Skeletal muscle satellite cell (primary cell): ENCODE results near the gene SCARF2.
"Not testable (repeated sequence)": the region's sequence is repeated elsewhere in the genome, so short reads cannot be mapped to it uniquely, and the experiment has no call there.

ENCODE experiments used
- H3K27me3 ChIP-seq: 2 replicates; pipeline ENCODE4 v1.7.0; 2013; ENCODE audit warnings: low read length; ENCODE audit not compliant: control insufficient read depth, insufficient read depth
- H3K36me3 ChIP-seq: 2 replicates; pipeline ENCODE4 v1.7.0; 2013; ENCODE audit warnings: mild to moderate bottlenecking, control low read depth, low read length; ENCODE audit not compliant: insufficient read depth
- H3K4me1 ChIP-seq: 2 replicates; pipeline ENCODE4 v1.7.0; 2013; ENCODE audit warnings: low read length; ENCODE audit not compliant: control insufficient read depth, insufficient read depth
- H3K4me2 ChIP-seq: 2 replicates; pipeline ENCODE4 v1.7.0; 2013; ENCODE audit warnings: mild to moderate bottlenecking, low read length
- H3K4me3 ChIP-seq: 2 replicates; pipeline ENCODE4 v1.7.0; 2013; ENCODE audit warnings: low read length
- H3K9ac ChIP-seq: 2 replicates; pipeline ENCODE4 v1.7.0; 2013; ENCODE audit warnings: mild to moderate bottlenecking, low read depth, low read length, moderate library complexity
- H3K9me3 ChIP-seq: replicated peaks from 2 replicates; pipeline ENCODE4 v1.7.0; 2013; ENCODE audit warnings: mild to moderate bottlenecking, control low read depth, low read length

SCARF2 gene

GRCh38 chr22:20470525-20470924 lies 32.9 kb upstream of the SCARF2 start:
- not testable (repeated sequence) for H3K4me1 ChIP-seq, H3K9ac ChIP-seq, H3K27me3 ChIP-seq, H3K9me3 ChIP-seq, H3K4me2 ChIP-seq, H3K4me3 ChIP-seq
- H3K36me3 ChIP-seq = peaks cover 15% of the 10 kb centered on the region

DNA sequence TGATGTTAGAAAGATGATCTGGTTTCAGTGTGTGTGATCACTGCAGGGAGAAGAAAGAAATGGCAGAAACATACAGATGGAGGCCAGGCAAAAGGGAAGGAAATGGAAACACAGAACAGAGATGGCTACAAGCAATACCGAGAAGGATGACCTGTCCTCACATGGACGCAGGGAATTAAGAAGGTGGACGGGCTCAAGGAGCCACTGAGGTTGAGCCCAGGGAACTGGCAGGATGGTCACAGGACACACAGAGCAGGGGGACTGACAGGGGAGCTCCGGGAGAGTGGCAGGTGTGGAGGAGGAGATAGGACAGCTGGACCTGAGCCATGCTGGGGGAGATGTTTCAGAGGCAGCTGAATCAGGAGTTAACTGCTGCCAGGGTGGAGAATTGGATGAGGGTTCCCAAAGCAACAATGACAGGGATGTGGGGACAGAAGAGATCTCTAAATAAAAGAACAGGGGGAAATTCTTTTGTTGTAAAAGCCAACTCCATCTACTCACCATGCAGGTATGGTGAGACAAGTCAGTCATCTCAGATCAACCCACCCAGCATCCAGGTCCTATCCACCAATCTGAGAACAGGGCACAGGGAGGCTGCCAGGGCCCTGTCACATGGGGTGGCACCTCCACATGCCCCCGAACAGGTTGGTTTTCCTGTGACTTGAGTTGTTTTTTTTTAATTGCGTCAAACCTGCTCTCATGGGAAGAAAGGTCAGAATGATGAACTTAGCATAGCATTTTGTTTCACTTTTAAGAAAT lies 31.7 kb upstream of the SCARF2 start:
- Histone ChIP-seq H3K9me3 (no peaks in the 10 kb centered on the region), H3K9ac (no peak overlapping the region), H3K27me3 (no peaks in the 10 kb centered on the region), H3K4me3 (no peak overlapping the region), H3K4me1 (no peaks in the 10 kb centered on the region), H3K36me3 (peaks cover 18% of the 10 kb centered on the region), H3K4me2 (no peak overlapping the region)

- no peak overlapping the region for H3K4me2 ChIP-seq
- H3K27me3 ChIP-seq = no peaks in the 10 kb centered on the region
- no peak overlapping the region for H3K4me3 ChIP-seq
- no peak overlapping the region for H3K9ac ChIP-seq
- H3K36me3 ChIP-seq = peaks cover 22% of the 10 kb centered on the region
- H3K4me1 ChIP-seq = no peaks in the 10 kb centered on the region
- no peaks in the 10 kb centered on the region for H3K9me3 ChIP-seq
Observed at GRCh38 chr22:20466659-20467379, 29.2 kb upstream of the SCARF2 start.

DNA sequence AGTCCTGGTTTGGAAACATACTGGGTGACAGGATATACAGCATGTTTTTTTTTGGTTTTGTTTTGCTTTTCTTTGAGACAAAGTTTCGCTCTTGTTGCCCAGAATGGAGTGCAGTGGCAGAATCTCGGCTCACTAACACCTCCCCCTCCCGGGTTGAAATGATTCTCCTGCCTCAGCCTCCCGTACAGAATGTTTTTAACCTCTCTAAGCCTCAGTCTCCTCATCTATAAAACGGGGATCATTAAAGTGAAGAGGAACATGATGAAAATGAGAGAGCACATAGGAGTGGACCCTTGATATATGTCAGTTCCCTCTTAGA lies 28.1 kb upstream of the SCARF2 start:
- no peaks in the 10 kb centered on the region for H3K4me1 ChIP-seq
- H3K9ac ChIP-seq = no peak overlapping the region
- H3K4me3 ChIP-seq = no peak overlapping the region
- H3K36me3 ChIP-seq = peaks cover 16% of the 10 kb centered on the region
- no peak overlapping the region for H3K4me2 ChIP-seq
- no peaks in the 10 kb centered on the region for H3K27me3 ChIP-seq
- H3K9me3 ChIP-seq = no peaks in the 10 kb centered on the region

- H3K4me3 ChIP-seq = no peak overlapping the region
- no peak overlapping the region for H3K9ac ChIP-seq
- no peaks in the 10 kb centered on the region for H3K4me1 ChIP-seq
- H3K36me3 ChIP-seq = peaks cover 15% of the 10 kb centered on the region
- no peaks in the 10 kb centered on the region for H3K27me3 ChIP-seq
- H3K4me2 ChIP-seq = no peak overlapping the region
- H3K9me3 ChIP-seq = no peaks in the 10 kb centered on the region
Observed at GRCh38 chr22:20464912-20465758, 27.5 kb upstream of the SCARF2 start.

DNA sequence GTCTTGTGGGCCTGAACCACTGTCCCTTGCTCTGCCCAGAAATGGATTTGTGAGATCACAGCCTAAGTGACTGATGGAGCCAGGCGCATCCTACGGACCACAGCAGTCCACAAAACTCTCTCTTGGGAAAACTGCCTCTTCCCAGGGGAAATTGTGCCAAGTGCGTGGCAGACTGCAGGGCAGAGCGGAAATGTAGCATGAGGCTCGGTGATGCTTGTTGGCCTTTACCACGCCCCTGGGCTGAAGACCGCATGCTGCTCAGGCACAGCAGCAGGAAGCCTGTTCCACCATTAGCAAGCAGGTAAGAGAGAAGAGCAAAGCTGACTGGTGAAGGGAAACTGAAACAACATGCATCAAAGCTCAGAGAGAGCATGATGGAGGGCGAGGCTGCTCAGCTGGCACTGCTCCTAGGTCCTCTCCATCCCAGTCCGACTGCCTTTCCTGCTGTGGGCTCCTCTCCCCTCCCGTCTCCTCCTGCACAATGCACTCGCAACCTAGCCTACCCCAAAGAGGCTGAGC lies 26.5 kb upstream of the SCARF2 start:
- peaks cover 15% of the 10 kb centered on the region for H3K36me3 ChIP-seq
- no peaks in the 10 kb centered on the region for H3K27me3 ChIP-seq
- no peak overlapping the region for H3K9ac ChIP-seq
- no peak overlapping the region for H3K4me2 ChIP-seq
- H3K4me1 ChIP-seq = no peaks in the 10 kb centered on the region
- no peaks in the 10 kb centered on the region for H3K9me3 ChIP-seq
- H3K4me3 ChIP-seq = no peak overlapping the region

DNA sequence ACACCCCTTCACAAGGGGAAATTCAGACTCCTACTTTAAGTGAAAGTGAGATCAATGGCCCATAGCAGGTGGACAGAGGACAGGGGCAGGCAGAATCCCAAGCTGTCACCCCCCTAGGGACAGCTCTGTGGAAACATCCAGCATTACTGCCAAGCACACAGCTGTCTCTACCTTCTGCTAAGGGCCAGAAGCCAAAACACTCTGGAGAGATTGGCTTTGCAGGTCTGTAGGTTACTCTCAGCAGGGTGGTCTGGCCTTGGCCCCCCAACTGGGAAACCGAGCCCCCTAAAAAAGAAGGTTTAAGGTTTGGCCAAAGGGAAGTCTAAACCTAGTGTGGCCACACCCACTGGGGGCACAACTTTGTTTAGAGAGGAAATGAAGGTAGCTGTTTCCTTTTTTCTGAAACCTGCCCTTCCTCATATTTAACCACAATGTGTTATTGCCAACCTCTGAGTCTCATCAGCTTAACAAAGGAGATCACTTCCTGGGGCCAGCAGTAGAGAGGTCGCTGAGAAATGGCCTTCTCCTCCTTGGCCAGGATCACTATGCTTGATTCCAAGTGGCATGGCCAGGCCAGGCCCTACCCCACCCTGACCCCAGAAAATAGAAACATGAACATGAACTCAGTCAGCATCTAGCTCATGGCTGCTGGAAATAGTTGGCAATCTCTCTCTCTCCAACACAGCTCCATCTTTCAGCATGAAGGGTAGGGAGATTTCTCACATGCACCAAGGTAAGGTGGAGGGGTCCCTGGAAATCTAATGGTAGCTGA lies 25.9 kb upstream of the SCARF2 start:
- no peaks in the 10 kb centered on the region for H3K27me3 ChIP-seq
- no peaks in the 10 kb centered on the region for H3K9me3 ChIP-seq
- H3K4me1 ChIP-seq = no peaks in the 10 kb centered on the region
- H3K36me3 ChIP-seq = peaks cover 20% of the 10 kb centered on the region
- H3K4me2 ChIP-seq = no peak overlapping the region
- no peak overlapping the region for H3K9ac ChIP-seq
- no peak overlapping the region for H3K4me3 ChIP-seq

DNA sequence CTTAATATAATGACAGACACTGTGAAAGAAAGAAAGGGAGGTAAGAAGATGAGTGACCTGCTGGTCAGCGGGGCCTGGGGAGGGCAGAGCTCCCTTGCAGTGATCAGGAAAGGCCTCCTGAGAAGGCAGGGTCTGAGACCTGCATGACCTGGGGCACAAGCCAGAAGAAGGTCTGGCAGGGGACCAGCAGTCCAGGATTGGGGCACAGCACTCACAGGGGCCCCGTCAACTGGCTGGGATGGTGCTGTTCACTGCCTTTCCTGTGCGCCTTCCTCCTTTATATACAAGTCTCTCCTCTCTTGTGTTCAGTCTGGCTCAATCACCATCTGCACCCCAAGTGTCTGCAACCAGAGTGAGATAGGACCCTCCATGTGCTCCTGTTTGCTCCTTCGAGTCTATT lies 22.2 kb upstream of the SCARF2 start:
- H3K9ac ChIP-seq = no peak overlapping the region
- H3K27me3 ChIP-seq = no peaks in the 10 kb centered on the region
- H3K9me3 ChIP-seq = no peaks in the 10 kb centered on the region
- H3K4me3 ChIP-seq = no peak overlapping the region
- H3K4me2 ChIP-seq = no peak overlapping the region
- no peaks in the 10 kb centered on the region for H3K4me1 ChIP-seq
- peaks cover 21% of the 10 kb centered on the region for H3K36me3 ChIP-seq

DNA sequence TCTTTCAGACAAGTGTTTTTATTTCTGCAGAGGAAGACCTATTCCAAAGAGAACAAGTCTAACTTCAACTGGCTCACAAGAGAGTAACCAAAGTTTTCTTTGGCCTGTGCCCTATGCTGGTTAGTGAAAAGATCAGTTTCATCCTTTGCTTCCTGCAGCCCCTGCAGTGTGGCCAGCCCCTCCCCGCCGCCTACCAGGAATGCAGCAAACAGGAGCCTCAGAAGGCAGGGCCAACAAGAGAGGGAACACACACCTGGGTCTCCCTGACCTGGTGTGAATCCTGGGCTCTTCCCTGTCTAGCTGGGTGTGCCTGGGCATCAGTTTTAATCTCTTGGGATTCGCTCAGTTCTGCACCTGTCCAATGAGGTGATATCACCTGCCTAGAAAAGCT lies 21.5 kb upstream of the SCARF2 start:
- no peak overlapping the region for H3K4me3 ChIP-seq
- H3K4me1 ChIP-seq = no peaks in the 10 kb centered on the region
- H3K36me3 ChIP-seq = peaks cover 18% of the 10 kb centered on the region
- H3K9ac ChIP-seq = no peak overlapping the region
- no peaks in the 10 kb centered on the region for H3K9me3 ChIP-seq
- H3K4me2 ChIP-seq = no peak overlapping the region
- H3K27me3 ChIP-seq = no peaks in the 10 kb centered on the region

DNA sequence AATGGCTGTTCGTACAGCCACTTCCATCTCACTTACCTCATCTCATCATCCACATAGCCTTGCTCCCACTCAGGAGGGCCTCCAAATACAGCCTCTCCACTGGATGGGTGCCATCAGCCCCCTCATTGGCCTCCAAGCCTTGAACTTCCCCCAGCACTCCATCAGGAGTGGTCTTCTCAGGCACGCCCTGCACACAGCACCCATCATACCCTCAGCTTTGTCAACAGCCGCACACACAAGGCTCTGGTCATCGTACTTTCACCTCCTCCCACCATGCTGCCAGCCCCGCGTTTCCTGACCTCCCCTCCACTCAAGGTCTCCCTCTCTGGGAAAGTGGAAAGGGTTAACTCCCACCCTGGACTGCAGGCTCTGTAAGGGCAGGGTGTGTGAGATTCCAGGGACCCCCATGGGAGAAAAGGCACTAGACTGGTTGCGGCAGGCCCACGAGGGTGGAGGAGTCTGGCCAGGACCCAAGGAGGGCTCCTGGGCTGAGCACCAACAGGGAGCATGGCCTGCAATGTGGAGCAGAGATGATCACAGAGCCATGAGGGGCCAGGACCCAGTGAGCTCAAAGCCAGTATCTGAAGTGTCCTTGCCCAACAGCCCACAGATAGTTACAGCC lies 21.0 kb upstream of the SCARF2 start:
- Histone ChIP-seq H3K4me1 (no peaks in the 10 kb centered on the region), H3K9ac (no peak overlapping the region), H3K4me3 (no peak overlapping the region), H3K4me2 (no peak overlapping the region), H3K9me3 (no peaks in the 10 kb centered on the region), H3K27me3 (no peaks in the 10 kb centered on the region), H3K36me3 (peaks cover 14% of the 10 kb centered on the region)
